A549 (cell line): ENCODE measurements around the gene MMP17. TPM values are rescaled to one million over a fixed set of nuclear protein-coding genes. Genes with fewer than 3 reads are reported as not detected.
"Not testable (repeated sequence)": the region's sequence is repeated elsewhere in the genome, so short reads cannot be mapped to it uniquely, and the experiment has no call there.

Source experiments
- ATAC-seq, 2 experiments: fragments of 200-7000 bp in 1 of 2; fragments of >200 bp in 1 of 2; cut with Nextera tagmentation in 1 of 2; cut with Tn5 transposase in 1 of 2; 3 replicates each; pipeline versions ENCODE4 v1.8.0 to v1.9.1; 2018 to 2020; ENCODE audit warnings: mild to moderate bottlenecking in 1 of 2, moderate library complexity in 1 of 2
- CTCF ChIA-PET: fragments of 300-600 bp; sonication (Branson Sonifier 250); formaldehyde crosslinking; extraction: SDS; loops from one replicate; lab custom pipeline; 2021; ENCODE audit warnings: antibody characterized with exemption, inconsistent platforms; lab: Yijun Ruan, JAX
- POLR2A ChIA-PET: fragments of 350-600 bp; formaldehyde crosslinking; extraction: SDS; loops from one replicate; lab custom pipeline; 2021; ENCODE audit warnings: antibody characterized with exemption, inconsistent platforms; lab: Yijun Ruan, JAX
- DNase-seq, 2 experiments: peaks; one replicate each; pipeline versions ENCODE4 v3.0.0 to v3.0.0-alpha.2; 2011 to 2016; ENCODE audit warnings: low read depth in 1 of 2, low spot score in 1 of 2
- FAIRE-seq: peaks from 2 replicates; lab custom pipeline; 2011; peaks lifted over from hg19 to GRCh38; lab: Jason Lieb, UNC
- H3K27ac ChIP-seq, 2 experiments: fragments of >200 bp; sonication (Bioruptor Twin); formaldehyde crosslinking; 3 replicates each; pipeline ENCODE4 v1.5.1; 2016 to 2017
- H3K4me1 ChIP-seq: fragments of >200 bp; sonication (Bioruptor Twin); formaldehyde crosslinking; 3 replicates; pipeline ENCODE4 v1.6.1; 2016
- H3K4me2 ChIP-seq: fragments of >200 bp; sonication (Bioruptor Twin); formaldehyde crosslinking; 3 replicates; pipeline ENCODE4 v1.6.1; 2016
- H3K4me3 ChIP-seq: fragments of >200 bp; sonication (Bioruptor Twin); formaldehyde crosslinking; 3 replicates; pipeline ENCODE4 v1.5.1; 2016
- H3K9me3 ChIP-seq: fragments of >200 bp; sonication (Bioruptor Twin); formaldehyde crosslinking; 3 replicates; pipeline ENCODE4 v1.6.1; 2016
- CBX8 ChIP-seq: fragments of 200-600 bp; sonication (generic); IDR thresholded peaks from 2 replicates; pipeline ENCODE4 v1.6.1; 2016
- CHD2 ChIP-seq: fragments of 150-350 bp; IDR thresholded peaks from 2 replicates; pipeline ENCODE4 v1.6.1; 2014; ENCODE audit warnings: low read length; ENCODE audit not compliant: partially characterized antibody
- EHMT2 ChIP-seq: fragments of 200-600 bp; sonication (generic); IDR thresholded peaks from 2 replicates; pipeline ENCODE4 v1.6.1; 2016; ENCODE audit warnings: antibody characterized with exemption, low read depth, mild to moderate bottlenecking, moderate library complexity
- EP300 ChIP-seq, 2 experiments: fragments of >200 bp; sonication (Bioruptor Twin); formaldehyde crosslinking; IDR thresholded peaks; 2 replicates in 1 of 2; 3 replicates in 1 of 2; pipeline ENCODE4 v1.6.1; 2016 to 2017
- FOSL2 ChIP-seq, 2 experiments: fragments of 450-650 bp in 1 of 2; fragments of >200 bp in 1 of 2; sonication (Bioruptor Twin) in 1 of 2; formaldehyde crosslinking; IDR thresholded peaks; 2 replicates each; pipeline versions ENCODE4 v1.5.0 to v1.6.1; 2016 to 2020; ENCODE audit warnings: mild to moderate bottlenecking in 1 of 2, moderate library complexity in 1 of 2
- FOXS1 ChIP-seq: fragments of 250-450 bp; sonication (Bioruptor Pico); IDR thresholded peaks from 2 replicates; pipeline ENCODE4 v1.5.0; 2020; ENCODE audit warnings: mild to moderate bottlenecking, moderate library complexity
- HDAC2 ChIP-seq: fragments of 200-600 bp; sonication (generic); IDR thresholded peaks from 2 replicates; pipeline ENCODE4 v1.6.1; 2016
- HEYL ChIP-seq: fragments of 250-450 bp; sonication (Bioruptor Pico); IDR thresholded peaks from 2 replicates; pipeline ENCODE4 v1.8.0; 2021; ENCODE audit warnings: mild to moderate bottlenecking, moderate library complexity
- HOXA7 ChIP-seq: fragments of 250-450 bp; sonication (Bioruptor Pico); IDR thresholded peaks from 2 replicates; pipeline ENCODE4 v1.5.0; 2020; ENCODE audit warnings: mild to moderate bottlenecking, moderate library complexity
- HOXB13 ChIP-seq: fragments of 250-450 bp; sonication (Bioruptor Pico); IDR thresholded peaks from 2 replicates; pipeline ENCODE4 v1.5.0; 2020; ENCODE audit warnings: low read depth, mild to moderate bottlenecking, moderate library complexity
- HOXB5 ChIP-seq: fragments of 250-450 bp; sonication (Bioruptor Pico); IDR thresholded peaks from 2 replicates; pipeline ENCODE4 v1.5.0; 2020; ENCODE audit warnings: mild to moderate bottlenecking, moderate library complexity
- JUN ChIP-seq, 2 experiments: fragments of >200 bp; sonication (Bioruptor Twin); formaldehyde crosslinking; IDR thresholded peaks; 2 replicates in 1 of 2; 3 replicates in 1 of 2; pipeline ENCODE4 v1.6.1; 2016 to 2017
- KDM5A ChIP-seq: fragments of 200-600 bp; sonication (generic); IDR thresholded peaks from 2 replicates; pipeline ENCODE4 v1.6.1; 2016; ENCODE audit warnings: antibody characterized with exemption, mild to moderate bottlenecking
- NPAS2 ChIP-seq: fragments of 250-450 bp; sonication (Bioruptor Pico); IDR thresholded peaks from 2 replicates; pipeline ENCODE4 v1.8.0; 2022; ENCODE audit warnings: mild to moderate bottlenecking, moderate library complexity, borderline replicate concordance
- PHF8 ChIP-seq: fragments of 200-600 bp; sonication (generic); IDR thresholded peaks from 2 replicates; pipeline ENCODE4 v1.6.1; 2016; ENCODE audit warnings: low read depth, mild to moderate bottlenecking, antibody characterized with exemption, moderate library complexity, borderline replicate concordance
- POLR2A ChIP-seq: IDR thresholded peaks from 2 replicates; pipeline ENCODE4 v1.6.1; 2012; ENCODE audit warnings: mild to moderate bottlenecking, low read length
- RFX5 ChIP-seq: fragments of 450-650 bp; IDR thresholded peaks from 2 replicates; pipeline ENCODE4 v1.7.1; 2014; ENCODE audit warnings: antibody characterized with exemption, mild to moderate bottlenecking, moderate library complexity
- SREBF2 ChIP-seq: fragments of 450-650 bp; IDR thresholded peaks from 2 replicates; pipeline ENCODE4 v1.6.1; 2014; ENCODE audit warnings: mild to moderate bottlenecking, moderate library complexity
- TFCP2L1 ChIP-seq: fragments of 250-450 bp; sonication (Bioruptor Pico); IDR thresholded peaks from 2 replicates; pipeline ENCODE4 v1.5.0; 2021; ENCODE audit warnings: mild to moderate bottlenecking
- ZNF302 ChIP-seq: fragments of 250-450 bp; sonication (Bioruptor Pico); IDR thresholded peaks from 2 replicates; pipeline ENCODE4 v1.9.0; 2021; ENCODE audit warnings: inconsistent platforms, mild to moderate bottlenecking, moderate library complexity
- ZSCAN20 ChIP-seq: fragments of 250-450 bp; sonication (Bioruptor Pico); IDR thresholded peaks from 2 replicates; pipeline ENCODE4 v1.8.0; 2022; ENCODE audit warnings: mild to moderate bottlenecking, moderate library complexity
- WGBS: methylation state at CpG from one replicate; pipeline ENCODE4 v1.1.6; 2017; ENCODE audit errors: missing lambda C conversion rate; 5-methylcytosine and 5-hydroxymethylcytosine counted together
- polyA plus RNA-seq, 4 experiments: library from polyadenylated mRNA; depleted of rRNA in 3 of 4; stranded (reverse); fragments of >200 nt; fragmentation: RNase III in 1 of 4; extraction: RNeasy Plus Mini Kit Qiagen cat#74134 plus additional on column Dnase treatment in 1 of 4; gene quantifications; 2 replicates in 3 of 4; 3 replicates in 1 of 4; pipeline ENCODE4 v1.2.3, GENCODE V29; 2011 to 2017
- TF ChIP-seq, protein P1 (sequence below): fragments of 200-600 bp; sonication (generic); IDR thresholded peaks from 2 replicates; pipeline ENCODE4 v1.6.1; 2016; ENCODE audit warnings: antibody characterized with exemption, mild to moderate bottlenecking, moderate library complexity
- TF ChIP-seq, protein P2 (sequence below): IDR thresholded peaks from 2 replicates; pipeline ENCODE4 v1.6.1; 2012; ENCODE audit warnings: low read depth, borderline replicate concordance
- TF ChIP-seq, protein P3 (sequence below): fragments of >200 bp; sonication (Bioruptor Twin); formaldehyde crosslinking; IDR thresholded peaks from 3 replicates; pipeline ENCODE4 v1.6.1; 2016

The MMP17 gene
- polyA plus RNA-seq, 2 of the 4 experiments (the other 2 are of a cell fraction) = 6.2 to 7.9 TPM

DNA sequence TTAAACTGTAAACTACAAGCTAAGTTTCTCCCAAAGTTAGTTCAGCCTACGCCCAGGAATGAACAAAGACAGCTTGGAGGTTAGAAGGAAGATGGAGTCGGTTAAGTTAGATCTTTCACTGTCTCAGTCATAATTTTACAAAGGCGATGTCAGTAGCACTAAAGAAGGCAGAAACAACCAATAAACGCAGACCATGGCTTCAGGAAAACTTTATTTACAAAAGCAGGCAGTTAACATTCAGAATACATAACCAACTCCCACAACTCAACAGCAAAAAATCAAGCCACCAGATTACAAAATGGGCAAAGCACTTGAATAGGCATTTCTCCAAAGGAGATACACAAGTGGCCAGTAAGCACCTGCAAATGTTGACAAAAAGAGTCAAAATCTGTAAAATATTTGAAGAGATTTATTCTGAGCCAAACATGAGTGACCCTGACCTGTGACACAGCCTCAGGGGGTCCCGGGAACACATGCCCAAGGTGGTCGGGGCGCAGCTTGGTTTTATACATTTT is 57.4 kb downstream of the MMP17 start:
- H3K27ac ChIP-seq = no peak overlapping the region
- H3K4me3 ChIP-seq = no peak overlapping the region
- ChIA-PET CTCF (no interaction called here), POLR2A (no interaction called here)
- H3K4me1 ChIP-seq = peaks cover 12% of the 10 kb centered on the region
- 82% methylated on average over 7 of the region's 7 CpGs for WGBS
- DNase-seq = no peak
- no peak overlapping the region for H3K4me2 ChIP-seq
- H3K9me3 ChIP-seq = peaks cover 13% of the 10 kb centered on the region
- FAIRE-seq = no peak
- no peak for ATAC-seq
- TF ChIP-seq TFCP2L1 (CRISPR knock-in tag) = no peak
- no peak for TF ChIP-seq HOXA7 (CRISPR knock-in tag)
- TF ChIP-seq ZNF302 = no peak
- no peak for TF ChIP-seq NPAS2 (CRISPR knock-in tag)
- TF ChIP-seq HEYL (CRISPR knock-in tag) = no peak
- no peak for TF ChIP-seq EHMT2
- no peak for TF ChIP-seq HDAC2

DNA sequence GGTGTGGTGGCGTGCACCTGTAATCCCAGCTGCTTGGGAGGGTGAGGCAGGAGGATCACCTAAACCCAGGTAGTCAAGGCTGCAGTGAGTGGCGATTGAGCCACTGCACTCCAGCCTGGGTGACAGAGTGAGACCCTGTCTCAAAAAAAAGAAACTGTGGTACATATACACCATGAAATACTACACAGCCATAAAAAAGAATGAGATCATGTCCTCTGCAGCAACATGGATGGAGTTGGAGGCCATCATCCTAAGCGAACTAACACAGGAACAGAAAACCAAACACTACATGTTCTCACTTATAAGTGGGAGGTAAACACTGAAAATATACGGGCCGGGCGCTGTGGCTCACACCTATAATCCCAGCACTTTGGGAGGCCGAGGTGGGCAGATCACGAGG is 63.5 kb downstream of the MMP17 start:
- H3K4me1 ChIP-seq, FAIRE-seq, DNase-seq, H3K4me2 ChIP-seq, H3K4me3 ChIP-seq, POLR2A ChIA-PET, ATAC-seq, CTCF ChIA-PET, H3K27ac ChIP-seq, H3K9me3 ChIP-seq: not testable (repeated sequence)
- WGBS = 80% methylated on average over 8 of the region's 8 CpGs

DNA sequence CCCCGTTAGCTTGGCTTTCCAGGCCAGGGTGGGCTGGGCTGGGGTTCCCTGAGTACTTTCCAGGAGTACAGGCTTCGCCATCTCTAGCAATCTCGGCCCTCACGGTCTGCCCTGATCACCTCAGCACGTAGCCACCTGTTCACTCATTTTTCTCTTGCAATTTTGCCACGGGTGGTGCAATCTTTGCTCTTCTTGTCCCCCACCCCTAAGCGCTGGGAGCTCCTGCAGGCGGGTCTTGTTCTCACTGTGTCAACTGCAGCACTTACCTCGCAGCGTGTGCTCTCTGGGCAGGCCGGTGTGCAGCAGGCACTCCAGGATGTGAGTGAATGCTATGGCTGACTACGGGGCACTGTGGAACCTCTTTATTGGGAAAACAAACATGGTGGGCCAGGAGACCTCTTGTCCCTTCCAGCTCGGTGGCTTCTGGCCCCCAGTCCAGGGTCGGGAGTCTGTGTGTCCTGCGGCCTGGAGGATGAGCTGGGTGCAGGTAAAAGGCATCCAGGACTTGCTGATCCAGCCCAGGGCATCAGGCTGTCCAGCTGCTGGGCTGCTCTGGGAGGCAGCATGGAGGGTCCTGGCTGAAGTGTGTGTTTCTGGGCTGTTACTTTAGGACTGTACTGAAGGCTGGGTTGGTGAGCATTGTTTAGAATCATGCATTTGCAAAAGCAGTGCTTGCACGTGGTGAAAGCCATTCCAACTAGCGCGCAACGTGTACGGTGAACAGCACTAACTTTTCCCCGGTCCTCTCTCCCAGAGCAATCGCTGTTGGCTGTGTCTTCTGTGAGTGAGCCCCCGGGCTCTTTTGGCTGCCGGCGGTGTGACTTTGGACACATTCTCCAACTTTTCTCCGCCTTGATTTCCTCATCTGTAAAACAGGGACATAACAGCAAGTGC is 64.8 kb downstream of the MMP17 start:
- no peaks in the 10 kb centered on the region for H3K9me3 ChIP-seq
- TF ChIP-seq FOSL2 (IDR thresholded peaks at IDR 0.05) = no peak
- no peak for TF ChIP-seq FOSL2 (CRISPR knock-in tag; IDR thresholded peaks at IDR 0.05)
- no peak for TF ChIP-seq EP300 (IDR thresholded peaks at IDR 0.05)
- TF ChIP-seq FOXS1 (CRISPR knock-in tag) = no peak
- no peak for TF ChIP-seq RFX5
- TF ChIP-seq HOXB5 (CRISPR knock-in tag) = no peak
- TF ChIP-seq, protein P1, sequence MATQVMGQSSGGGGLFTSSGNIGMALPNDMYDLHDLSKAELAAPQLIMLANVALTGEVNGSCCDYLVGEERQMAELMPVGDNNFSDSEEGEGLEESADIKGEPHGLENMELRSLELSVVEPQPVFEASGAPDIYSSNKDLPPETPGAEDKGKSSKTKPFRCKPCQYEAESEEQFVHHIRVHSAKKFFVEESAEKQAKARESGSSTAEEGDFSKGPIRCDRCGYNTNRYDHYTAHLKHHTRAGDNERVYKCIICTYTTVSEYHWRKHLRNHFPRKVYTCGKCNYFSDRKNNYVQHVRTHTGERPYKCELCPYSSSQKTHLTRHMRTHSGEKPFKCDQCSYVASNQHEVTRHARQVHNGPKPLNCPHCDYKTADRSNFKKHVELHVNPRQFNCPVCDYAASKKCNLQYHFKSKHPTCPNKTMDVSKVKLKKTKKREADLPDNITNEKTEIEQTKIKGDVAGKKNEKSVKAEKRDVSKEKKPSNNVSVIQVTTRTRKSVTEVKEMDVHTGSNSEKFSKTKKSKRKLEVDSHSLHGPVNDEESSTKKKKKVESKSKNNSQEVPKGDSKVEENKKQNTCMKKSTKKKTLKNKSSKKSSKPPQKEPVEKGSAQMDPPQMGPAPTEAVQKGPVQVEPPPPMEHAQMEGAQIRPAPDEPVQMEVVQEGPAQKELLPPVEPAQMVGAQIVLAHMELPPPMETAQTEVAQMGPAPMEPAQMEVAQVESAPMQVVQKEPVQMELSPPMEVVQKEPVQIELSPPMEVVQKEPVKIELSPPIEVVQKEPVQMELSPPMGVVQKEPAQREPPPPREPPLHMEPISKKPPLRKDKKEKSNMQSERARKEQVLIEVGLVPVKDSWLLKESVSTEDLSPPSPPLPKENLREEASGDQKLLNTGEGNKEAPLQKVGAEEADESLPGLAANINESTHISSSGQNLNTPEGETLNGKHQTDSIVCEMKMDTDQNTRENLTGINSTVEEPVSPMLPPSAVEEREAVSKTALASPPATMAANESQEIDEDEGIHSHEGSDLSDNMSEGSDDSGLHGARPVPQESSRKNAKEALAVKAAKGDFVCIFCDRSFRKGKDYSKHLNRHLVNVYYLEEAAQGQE = no peak
- TF ChIP-seq ZSCAN20 (CRISPR knock-in tag) = no peak
- TF ChIP-seq POLR2A = no peak
- TF ChIP-seq HOXB13 (CRISPR knock-in tag) = no peak
- TF ChIP-seq CBX8 = no peak
- no peak for TF ChIP-seq EHMT2
- no peak for TF ChIP-seq TFCP2L1 (CRISPR knock-in tag)
- TF ChIP-seq CHD2 = no peak
- TF ChIP-seq, protein P2, sequence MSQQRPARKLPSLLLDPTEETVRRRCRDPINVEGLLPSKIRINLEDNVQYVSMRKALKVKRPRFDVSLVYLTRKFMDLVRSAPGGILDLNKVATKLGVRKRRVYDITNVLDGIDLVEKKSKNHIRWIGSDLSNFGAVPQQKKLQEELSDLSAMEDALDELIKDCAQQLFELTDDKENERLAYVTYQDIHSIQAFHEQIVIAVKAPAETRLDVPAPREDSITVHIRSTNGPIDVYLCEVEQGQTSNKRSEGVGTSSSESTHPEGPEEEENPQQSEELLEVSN = no peak
- no peak for TF ChIP-seq HEYL (CRISPR knock-in tag)
- no peak for TF ChIP-seq KDM5A
- TF ChIP-seq, protein P3, sequence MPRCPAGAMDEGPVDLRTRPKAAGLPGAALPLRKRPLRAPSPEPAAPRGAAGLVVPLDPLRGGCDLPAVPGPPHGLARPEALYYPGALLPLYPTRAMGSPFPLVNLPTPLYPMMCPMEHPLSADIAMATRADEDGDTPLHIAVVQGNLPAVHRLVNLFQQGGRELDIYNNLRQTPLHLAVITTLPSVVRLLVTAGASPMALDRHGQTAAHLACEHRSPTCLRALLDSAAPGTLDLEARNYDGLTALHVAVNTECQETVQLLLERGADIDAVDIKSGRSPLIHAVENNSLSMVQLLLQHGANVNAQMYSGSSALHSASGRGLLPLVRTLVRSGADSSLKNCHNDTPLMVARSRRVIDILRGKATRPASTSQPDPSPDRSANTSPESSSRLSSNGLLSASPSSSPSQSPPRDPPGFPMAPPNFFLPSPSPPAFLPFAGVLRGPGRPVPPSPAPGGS = no peak
- TF ChIP-seq PHF8 = no peak
- TF ChIP-seq JUN (IDR thresholded peaks at IDR 0.05) = no peak
- TF ChIP-seq SREBF2 = no peak
- no peak overlapping the region for H3K4me3 ChIP-seq
- WGBS = 84% methylated on average over 24 of the region's 26 CpGs
- DNase-seq = peak in 1 of 2 experiments; percentile 4
- ChIA-PET CTCF (interaction anchor here (0.8 kb wide), 1 partner anchor 20 kb away, joined by 3 read pairs; no protein-coding TSS in a partner anchor), POLR2A (no interaction called here)
- no peak overlapping the region; the same call in 2 of the 3 replicates for H3K4me2 ChIP-seq
- H3K27ac ChIP-seq = peak overlapping the region in 1 of 2 experiments; percentile 36; a peak in 3 of 6 replicates
- FAIRE-seq = no peak
- ATAC-seq = no peak
- H3K4me1 ChIP-seq = peaks cover 20% of the 10 kb centered on the region
